H1 (cell line): ENCODE measurements around the gene KEL. TPM values are rescaled to one million over a fixed set of nuclear protein-coding genes. Genes with fewer than 3 reads are reported as not detected.

Experiments
- ASH2L ChIP-seq: fragments of 200-600, 300-600 bp; sonication (generic); IDR thresholded peaks from one replicate; pipeline ENCODE4 v1.7.1; 2017; ENCODE audit warnings: low read length
- ATF2 ChIP-seq: IDR thresholded peaks from 2 replicates; pipeline ENCODE4 v1.6.1; 2012; ENCODE audit warnings: low read length, inconsistent platforms
- CEBPB ChIP-seq: IDR thresholded peaks from 2 replicates; pipeline ENCODE4 v1.6.1; 2012; ENCODE audit warnings: low read depth, low read length
- CHD1 ChIP-seq: IDR thresholded peaks from 2 replicates; pipeline ENCODE4 v1.6.1; 2012; ENCODE audit warnings: low read depth, low read length, improper control_type of control experiment
- CTCF ChIP-seq, 3 experiments: IDR thresholded peaks; 1 replicate in 2 of 3; 2 replicates in 1 of 3; pipeline versions ENCODE4 v1.5.1 to v1.6.1; 2011; ENCODE audit warnings: low read length in 3 of 3, mild to moderate bottlenecking in 3 of 3, inconsistent platforms in 2 of 3, low read depth in 1 of 3, moderate library complexity in 1 of 3; ENCODE audit not compliant: insufficient read depth in 1 of 3; ENCODE audit errors: control extremely low read depth in 1 of 3
- EZH2 ChIP-seq: fragments of 200-600 bp; sonication (generic); IDR thresholded peaks from 2 replicates; pipeline ENCODE4 v1.7.1; 2012; ENCODE audit warnings: low read depth, mild to moderate bottlenecking, moderate library complexity, low read length, inconsistent platforms; ENCODE audit not compliant: severe bottlenecking
- POLR2A ChIP-seq, 2 experiments: IDR thresholded peaks; 1 replicate in 1 of 2; 2 replicates in 1 of 2; pipeline ENCODE4 v1.6.1; 2011; ENCODE audit warnings: low read depth in 2 of 2, low read length in 2 of 2, mild to moderate bottlenecking in 2 of 2; ENCODE audit errors: control extremely low read depth in 1 of 2
- RXRA ChIP-seq: IDR thresholded peaks from 2 replicates; pipeline ENCODE4 v1.6.1; 2011; ENCODE audit warnings: low read depth, mild to moderate bottlenecking, low read length, moderate library complexity; ENCODE audit not compliant: insufficient read depth
- SP2 ChIP-seq: IDR thresholded peaks from 2 replicates; pipeline ENCODE4 v1.6.1; 2012; ENCODE audit warnings: mild to moderate bottlenecking, low read length, inconsistent platforms
- polyA plus RNA-seq, 7 experiments: library from polyadenylated mRNA; depleted of rRNA in 3 of 7; stranded (reverse) in 5 of 7; unstranded in 2 of 7; fragments of >200 nt in 5 of 7; fragments of 200-250 nt in 2 of 7; gene quantifications; 1 replicate in 5 of 7; 2 replicates in 1 of 7; 4 replicates in 1 of 7; pipeline versions ENCODE4 v1.2.1 to v1.2.3, GENCODE V29; 2011 to 2013; ENCODE audit warnings: missing spikeins in 2 of 7, mixed read lengths in 2 of 7
- total RNA-seq: library from RNA; stranded (reverse); fragmentation: NEBNext Ultra II Directional; extraction: Animal tissue kit (Norgen Biotek cat#: 25700); gene quantifications from 2 replicates; pipeline ENCODE4 v1.2.1, GENCODE V29; 2021
- TF ChIP-seq, protein P1 (sequence below): IDR thresholded peaks from 2 replicates; pipeline ENCODE4 v1.6.1; 2012; ENCODE audit warnings: inconsistent platforms

Gene KEL
- total and polyA plus RNA-seq, 2 of the 8 experiments (the other 6 are each of a cell fraction or from before 2014, with no cell fraction given), result 1.8 to 1.9 TPM

DNA sequence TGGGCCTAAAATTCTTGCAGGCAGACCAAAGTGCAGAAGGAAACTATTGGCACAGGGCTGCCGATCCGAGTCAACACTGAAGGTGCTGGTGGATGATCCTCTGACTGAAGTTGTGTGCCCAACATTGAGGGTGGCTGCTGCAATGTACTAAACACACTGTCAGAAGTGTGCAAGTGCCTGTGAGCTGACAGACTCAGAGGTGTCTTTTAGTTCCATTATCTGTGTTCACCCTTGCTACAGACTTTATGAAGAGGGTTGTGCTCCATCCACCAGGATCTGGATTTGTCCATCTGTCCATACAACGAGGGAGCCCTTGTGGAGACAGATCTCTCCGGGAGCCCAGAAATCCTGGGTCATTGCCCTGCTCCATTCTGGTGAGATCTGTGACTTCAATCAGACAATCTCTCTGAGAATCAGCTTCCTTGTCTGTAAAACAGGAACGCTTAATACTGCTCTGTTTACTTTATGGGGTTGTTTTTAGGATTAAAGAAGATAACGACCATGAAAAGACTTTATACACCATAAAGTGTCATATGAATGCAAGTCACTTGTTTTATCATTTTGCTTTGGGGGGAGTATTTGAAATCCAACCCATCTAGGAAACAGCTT lies 67.1 kb downstream of the KEL start (continued):
- no peak for TF ChIP-seq ATF2
- no peak for TF ChIP-seq ASH2L
- TF ChIP-seq CHD1, result no peak
- no peak for TF ChIP-seq CTCF (IDR thresholded peaks at IDR 0.05; ENCODE audit: control extremely low read depth in 1 of 3, insufficient read depth in 1 of 3, low read depth in 1 of 3, low read length in 3 of 3)
- no peak for TF ChIP-seq SP2
- no peak for TF ChIP-seq RXRA
- TF ChIP-seq POLR2A (IDR thresholded peaks at IDR 0.05; ENCODE audit: control extremely low read depth in 1 of 2, low read depth in 2 of 2, low read length in 2 of 2), result no peak
- TF ChIP-seq CEBPB, result no peak
- TF ChIP-seq, protein P1, sequence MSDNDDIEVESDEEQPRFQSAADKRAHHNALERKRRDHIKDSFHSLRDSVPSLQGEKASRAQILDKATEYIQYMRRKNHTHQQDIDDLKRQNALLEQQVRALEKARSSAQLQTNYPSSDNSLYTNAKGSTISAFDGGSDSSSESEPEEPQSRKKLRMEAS, result no peak
- TF ChIP-seq EZH2, result no peak
